T-helper 1 cell (primary cell): ENCODE results near the gene TACC2.
"Not testable (repeated sequence)": the region's sequence is repeated elsewhere in the genome, so short reads cannot be mapped to it uniquely, and the experiment has no call there.

Source experiments
- DNase-seq, 5 donors: peaks; one replicate each; pipeline ENCODE4 v3.0.0-alpha.2; 2012 to 2020

TACC2 gene

DNA sequence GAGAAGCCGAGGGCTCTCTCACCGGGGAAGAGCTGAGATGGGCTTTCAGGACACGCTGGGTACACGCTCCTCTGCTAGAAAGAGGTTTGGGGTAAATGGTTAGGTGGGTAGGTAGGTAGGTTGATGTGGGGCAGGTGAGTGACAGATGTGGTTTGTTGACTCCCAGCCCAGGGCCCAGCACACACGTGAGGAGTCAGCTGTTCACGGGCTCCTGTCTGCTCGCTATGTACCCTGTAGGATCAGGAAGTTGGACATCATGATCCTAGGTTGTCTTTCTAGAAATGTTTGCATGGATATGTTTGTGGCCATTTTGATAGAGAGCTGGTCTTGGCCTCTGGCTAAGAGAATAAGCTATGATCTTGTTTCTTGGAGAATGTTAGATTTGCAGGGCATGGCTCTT is 109.0 kb downstream of the TACC2 start:
- no peak for DNase-seq

- no peak for DNase-seq
These were observed 110.0 kb downstream of the TACC2 start for GRCh38 chr10:122098924-122099323.

DNA sequence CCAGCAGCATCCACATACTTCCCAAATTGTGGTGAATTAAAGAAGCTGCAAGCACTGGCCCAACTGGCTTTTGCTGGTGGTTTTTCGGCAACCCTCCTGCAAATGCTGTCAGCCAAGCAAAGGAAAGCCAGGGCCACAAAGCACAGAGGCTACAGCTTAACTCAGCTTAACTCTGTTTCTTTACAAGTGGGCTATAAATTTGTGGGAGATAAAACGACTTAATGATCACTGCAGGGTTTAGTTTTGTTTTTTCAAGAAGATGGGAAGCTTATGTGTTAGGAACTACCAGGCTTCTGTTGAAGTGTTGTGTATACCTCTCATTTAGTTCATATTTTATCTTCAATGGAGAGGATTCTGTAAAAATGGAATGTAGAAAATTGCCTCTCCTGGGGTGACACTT is 110.6 kb downstream of the TACC2 start:
- no peak for DNase-seq

DNA sequence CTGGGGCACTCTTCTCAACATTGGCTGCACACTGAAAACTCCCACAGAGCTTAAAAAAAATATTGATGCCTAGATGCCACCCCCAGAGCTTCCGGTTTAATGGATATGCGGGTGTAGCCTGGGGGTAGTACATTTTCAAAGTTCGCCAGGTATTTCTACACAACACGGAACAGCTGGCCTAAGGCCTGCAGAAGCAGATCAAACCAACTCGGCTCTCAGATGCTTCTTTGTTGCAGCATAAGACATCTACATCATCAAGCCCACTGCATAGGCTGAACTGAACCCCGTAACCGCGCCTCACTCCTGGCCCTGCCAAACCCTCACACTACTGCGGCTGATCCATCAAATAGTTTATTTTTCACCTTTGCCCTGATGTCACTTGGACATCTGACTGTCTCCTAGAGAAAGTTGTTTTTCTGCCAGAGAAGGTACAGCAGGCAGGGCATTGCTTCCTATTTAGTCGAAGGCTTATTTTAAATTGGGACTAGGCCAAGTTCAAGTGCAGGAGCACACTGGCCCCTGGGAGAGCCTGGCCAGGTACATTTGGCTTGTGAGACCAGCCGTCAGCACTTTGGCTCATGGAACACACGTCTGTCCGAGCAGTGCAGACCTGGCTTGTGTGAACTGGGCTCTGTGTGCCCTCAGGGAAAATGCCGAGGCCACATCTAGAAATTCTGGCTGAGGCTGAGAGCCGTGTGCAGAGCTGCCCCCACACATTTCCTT is 113.3 kb downstream of the TACC2 start:
- no peak for DNase-seq

- DNase-seq: no peak
These were observed 114.0 kb downstream of the TACC2 start for GRCh38 chr10:122102869-122103525.

GRCh38 chr10:122103592-122103991 is 114.6 kb downstream of the TACC2 start:
- no peak for DNase-seq

GRCh38 chr10:122108786-122109185 is 119.8 kb downstream of the TACC2 start:
- DNase-seq: not testable (repeated sequence)

DNA sequence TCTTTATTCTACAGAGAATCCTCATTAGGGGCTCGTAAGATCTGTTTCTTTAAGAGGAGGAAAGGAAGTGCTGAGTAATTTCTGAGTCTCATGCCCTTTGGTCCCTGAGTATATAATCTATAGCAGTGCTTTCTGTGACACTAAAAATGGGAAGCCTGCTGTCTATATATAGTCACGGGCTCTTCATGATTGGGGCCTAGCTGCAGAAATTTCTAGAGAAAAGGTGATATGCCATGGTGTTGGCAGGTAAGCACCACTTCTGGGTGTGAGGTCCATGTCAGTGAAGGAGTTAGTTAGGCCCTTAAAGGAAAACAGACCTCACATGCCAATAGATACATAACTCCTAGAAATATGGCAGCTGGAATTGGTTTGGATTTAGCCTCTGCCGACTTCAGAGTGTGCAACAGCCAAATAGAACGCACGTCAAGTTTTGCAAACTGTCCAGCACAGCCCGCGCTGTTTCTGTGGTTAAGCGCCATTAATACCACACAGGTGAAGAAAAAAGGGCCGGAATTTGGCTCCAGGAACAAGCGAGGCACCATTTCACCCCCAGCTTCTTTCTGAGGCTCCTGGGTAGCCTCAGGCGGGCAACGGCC is 123.2 kb downstream of the TACC2 start:
- DNase-seq: no peak

DNA sequence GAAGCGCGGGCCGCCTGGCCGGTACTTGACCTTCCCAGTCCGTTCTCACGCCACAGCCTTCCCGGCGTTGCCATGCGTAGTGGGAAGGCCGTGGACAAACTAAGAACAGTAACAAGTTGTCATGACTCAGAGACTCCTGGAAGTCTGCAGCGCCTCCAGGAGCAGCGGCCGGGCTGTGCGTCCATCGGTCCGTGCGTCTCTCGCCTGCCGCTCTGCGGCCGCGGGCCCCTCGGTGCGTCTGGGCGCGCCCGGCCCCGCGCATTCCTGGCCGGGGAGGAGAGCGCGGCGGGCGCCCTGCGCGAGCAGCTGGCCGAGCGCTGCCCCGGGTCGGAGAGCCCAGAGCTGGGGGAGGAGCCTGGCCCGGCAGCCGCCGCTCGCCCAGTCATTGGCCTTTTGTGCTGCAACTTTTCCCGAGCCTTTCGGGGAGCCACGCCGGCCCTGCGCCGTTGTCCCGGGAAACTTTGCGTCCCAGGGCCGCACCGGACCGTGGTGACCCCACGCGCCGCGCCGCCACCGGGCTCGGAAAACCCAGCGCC is 123.7 kb downstream of the TACC2 start:
- DNase-seq: no peak

DNA sequence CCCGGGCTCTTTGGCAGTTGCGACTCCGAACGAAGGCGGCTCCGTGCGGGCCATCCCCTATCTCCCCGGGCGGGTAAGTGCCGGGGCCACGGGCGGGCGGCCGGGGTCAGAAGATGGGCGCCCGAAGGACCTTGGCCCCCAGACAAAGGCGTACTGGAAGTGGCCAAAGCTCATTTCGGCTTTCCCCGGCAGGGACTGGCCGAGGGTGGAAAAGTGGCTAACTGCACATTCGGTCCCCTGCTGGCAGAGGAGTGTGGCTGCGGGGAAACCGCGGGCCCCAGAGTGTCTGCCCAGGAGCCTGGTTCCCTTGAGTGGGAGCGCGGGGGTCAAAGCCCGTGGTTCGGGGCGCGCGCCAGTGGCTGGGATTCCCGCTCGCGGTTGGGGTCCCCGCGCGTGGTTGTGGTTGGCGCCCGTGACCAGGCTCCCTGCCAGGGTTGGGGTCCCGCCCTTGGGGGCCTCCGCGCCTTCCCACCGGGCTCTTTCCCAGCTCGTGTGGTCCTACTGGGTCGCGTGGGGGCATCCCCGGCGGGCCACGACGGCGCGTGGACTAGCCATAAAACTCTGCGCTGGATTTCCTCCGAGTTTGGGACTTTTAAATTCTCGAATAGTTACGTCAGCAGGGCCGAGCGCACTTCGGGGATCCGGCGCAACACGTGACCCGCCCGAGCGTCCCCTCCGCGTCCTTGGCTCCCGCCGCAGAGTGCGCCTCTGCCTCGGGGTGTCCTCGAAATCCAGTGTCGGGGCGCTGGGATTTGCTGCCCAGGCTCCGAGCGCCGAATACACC is 124.4 kb downstream of the TACC2 start:
- DNase-seq: no peak

DNA sequence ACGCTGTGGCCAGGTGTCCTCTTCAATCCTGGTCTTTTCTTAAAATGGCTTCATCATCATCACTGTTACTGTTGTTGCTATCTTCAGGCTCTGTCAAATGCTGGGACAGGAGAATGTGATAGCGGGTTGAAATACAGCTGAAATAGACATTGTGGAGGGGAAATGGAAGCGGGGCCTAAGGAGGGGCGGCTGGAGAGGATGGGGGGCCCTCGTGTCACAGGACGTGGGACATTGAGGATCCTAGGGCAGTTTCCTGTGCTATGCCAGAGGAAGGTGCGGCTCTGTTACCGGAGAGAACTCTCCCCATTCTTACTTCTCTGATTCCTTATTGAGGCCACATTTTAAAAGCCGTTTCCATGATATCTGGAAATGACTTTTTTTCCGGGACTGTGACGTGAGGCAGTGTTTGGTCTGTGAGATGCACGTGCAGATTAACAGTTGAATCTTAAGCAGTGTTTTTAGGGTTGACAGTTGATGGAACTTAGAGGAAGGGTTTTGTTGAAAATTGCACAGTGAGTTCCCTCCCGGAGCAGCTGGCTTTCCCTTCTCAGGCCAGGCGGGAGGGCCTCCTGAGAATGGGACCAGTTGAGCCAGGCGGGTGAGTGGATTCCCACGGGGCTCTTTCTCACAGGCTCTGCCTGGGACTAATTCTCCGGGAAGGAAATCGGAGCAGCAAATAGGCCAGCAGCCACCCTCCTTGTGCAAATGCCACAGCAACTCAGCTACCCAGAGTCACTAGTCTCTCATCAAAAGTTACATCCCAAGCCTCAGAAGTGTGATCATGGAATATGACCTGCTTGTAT is 125.2 kb downstream of the TACC2 start:
- no peak for DNase-seq

DNA sequence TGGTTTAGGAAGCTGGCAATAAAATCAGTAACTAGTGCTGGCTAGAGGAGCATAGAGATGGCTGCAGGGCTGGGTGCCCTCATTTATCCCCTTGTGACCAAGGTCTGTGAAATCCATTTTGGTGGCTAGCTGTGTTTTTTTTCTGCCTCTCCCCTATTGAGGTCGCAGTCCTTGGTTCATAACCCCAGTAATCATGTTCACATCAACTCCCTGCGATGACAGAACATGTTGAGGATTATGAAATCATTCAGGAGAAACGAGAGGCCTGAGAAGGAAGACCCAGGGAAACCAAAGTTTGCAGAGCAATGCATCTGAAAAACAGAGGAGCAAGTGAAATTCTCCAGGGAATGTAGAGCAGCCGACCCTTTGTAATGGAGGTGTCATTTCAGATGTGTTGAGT is 126.9 kb downstream of the TACC2 start:
- DNase-seq: no peak

DNA sequence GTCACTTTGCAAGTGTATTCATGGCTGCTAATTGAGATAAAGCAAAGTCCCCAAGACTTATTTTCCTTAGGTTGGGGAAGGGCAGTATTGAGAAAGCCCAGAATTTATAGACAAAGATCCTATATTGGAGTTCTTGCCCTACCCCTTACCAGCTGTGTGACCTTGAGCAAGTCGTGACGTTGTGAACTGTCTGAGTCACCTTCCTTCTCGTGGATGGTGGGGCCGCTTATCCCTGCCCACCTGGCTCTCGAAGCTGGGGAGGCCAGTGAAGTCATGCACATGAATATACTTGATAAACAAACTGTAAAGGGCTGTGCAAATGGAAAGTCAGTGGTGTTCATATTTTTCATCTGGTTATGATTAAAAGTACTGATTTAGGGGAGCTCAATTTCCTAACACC is 127.4 kb downstream of the TACC2 start:
- DNase-seq: no peak

- no peak for DNase-seq
These were observed 128.5 kb downstream of the TACC2 start for GRCh38 chr10:122117475-122117874.

DNA sequence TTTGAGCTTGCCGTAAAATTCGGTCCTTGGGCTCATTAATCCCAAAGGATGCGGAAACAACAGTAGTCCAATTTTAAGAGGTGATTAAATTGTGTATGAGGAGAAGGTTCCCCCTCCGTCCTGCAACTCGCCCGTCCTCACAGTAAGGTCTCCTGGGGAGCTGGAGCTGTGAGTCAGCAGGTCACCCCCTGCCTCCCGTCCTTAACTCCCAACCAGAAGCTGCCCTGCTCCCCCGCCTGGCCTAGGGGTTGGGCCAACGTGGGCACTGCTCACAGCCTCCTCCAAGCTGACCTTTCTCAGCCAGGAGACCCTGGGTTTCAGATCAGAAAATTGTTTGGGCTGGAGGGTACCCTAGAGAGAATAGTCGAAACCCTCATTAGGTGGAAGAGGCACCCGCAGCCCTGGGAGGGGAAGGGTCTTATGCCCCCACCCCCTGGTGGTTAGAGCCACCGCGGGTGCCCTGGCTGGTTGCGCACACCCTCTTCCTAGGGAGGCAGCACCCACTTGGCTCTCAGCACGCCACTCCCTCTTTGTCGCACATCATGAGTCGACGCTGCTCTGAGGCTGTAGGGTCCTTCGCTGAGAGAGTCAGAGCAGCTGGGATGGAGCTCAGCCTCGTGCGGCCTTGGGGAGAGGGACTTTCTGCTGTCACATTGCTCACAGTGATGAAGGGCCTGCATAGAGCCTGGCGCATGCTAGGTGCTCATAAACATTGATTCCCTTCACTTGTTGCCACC is 131.2 kb downstream of the TACC2 start:
- no peak for DNase-seq

- DNase-seq: no peak
These were observed 132.1 kb downstream of the TACC2 start for GRCh38 chr10:122121059-122121458.

GRCh38 chr10:122122493-122122892 is 133.5 kb downstream of the TACC2 start:
- DNase-seq: no peak

- DNase-seq: no peak
These were observed 134.2 kb downstream of the TACC2 start for GRCh38 chr10:122123186-122123585.

DNA sequence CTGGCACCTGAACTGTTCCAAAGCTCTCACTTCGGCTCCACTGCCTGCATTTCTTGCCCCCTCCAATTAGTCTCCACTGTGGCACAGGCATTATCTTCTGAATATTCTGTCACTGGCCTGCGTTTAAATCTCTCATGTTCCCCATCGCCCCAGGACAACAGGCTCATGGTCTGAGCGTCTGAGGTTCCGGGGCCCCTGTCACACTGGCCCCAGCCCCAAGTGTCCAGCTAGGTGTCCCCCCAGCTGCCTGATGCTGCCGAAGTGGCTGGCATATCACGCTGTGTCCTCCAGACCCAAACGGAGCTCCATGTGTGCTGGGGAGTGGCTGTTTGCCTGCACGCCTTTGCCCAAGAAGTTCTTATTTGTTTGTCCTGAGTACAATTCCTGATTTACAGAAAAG is 135.4 kb downstream of the TACC2 start:
- DNase-seq: no peak

DNA sequence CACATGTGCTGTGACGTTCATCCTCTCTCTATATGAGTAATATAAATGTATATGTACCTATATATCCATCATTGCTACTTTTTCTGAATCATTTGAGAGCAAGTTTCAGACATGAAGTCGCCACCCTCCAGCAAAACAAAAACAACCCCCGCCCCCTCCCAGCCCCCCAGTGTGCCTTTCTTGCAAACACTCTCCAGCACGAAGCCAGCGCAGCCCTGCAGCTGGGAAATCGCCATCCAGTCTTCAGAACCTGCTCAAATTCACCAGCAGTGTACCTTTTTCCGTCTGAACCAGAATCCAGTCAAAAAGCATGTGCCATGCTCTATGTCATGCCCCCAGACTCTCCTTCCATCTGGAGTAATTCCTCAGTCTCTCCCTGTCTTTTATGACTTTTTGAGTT is 135.8 kb downstream of the TACC2 start:
- no peak for DNase-seq
